Measurements from ENCODE around the gene CDK1.
A peak's percentile ranks its signal among the peaks of the same experiment; 100 is the strongest.

CDK1 gene

DNA sequence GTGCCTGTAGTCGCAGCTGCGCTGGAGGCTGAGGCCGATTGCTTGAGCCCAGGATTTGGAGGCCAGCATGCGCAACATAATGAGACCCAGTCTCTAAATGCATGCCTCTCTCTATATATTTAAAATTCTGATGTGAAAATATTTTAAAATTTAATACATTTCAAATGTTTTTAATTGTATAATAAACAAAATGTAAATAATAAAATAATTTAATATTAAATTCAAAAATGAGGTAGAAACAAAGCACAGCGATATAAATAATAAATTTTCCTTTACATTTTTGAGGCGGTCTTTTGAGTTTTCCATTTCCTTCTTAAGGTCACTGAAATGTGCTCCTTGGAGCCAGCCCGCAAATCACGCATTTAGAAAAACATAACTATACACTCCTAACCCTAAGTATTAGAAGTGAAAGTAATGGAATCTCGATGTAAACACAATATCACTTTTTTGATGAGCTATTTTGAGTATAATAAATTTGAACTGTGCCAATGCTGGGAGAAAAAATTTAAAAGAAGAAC is 523 bp upstream of the CDK1 start:
- peaks cover 19% of the 10 kb centered on the region for H3K4me1 ChIP-seq (ENCODE audit: control insufficient read depth, insufficient read depth, low read length, unreplicated experiment)
- H3K27ac ChIP-seq (ENCODE audit: low read depth, low read length), result peak overlapping the region; percentile 49
- H3K36me3 ChIP-seq (ENCODE audit: insufficient read depth, low read length), result no peaks in the 10 kb centered on the region
- H3K79me2 ChIP-seq (ENCODE audit: control insufficient read depth, insufficient read depth, low read length, unreplicated experiment), result peaks cover 44% of the 10 kb centered on the region
- H2AFZ ChIP-seq (ENCODE audit: low read length, unreplicated experiment), result peak overlapping the region; percentile 100
- H3K27me3 ChIP-seq (ENCODE audit: insufficient read depth, low read length), result no peaks in the 10 kb centered on the region
- peak overlapping the region; percentile 97 for H3K4me3 ChIP-seq (ENCODE audit: low read depth, low read length)

DNA sequence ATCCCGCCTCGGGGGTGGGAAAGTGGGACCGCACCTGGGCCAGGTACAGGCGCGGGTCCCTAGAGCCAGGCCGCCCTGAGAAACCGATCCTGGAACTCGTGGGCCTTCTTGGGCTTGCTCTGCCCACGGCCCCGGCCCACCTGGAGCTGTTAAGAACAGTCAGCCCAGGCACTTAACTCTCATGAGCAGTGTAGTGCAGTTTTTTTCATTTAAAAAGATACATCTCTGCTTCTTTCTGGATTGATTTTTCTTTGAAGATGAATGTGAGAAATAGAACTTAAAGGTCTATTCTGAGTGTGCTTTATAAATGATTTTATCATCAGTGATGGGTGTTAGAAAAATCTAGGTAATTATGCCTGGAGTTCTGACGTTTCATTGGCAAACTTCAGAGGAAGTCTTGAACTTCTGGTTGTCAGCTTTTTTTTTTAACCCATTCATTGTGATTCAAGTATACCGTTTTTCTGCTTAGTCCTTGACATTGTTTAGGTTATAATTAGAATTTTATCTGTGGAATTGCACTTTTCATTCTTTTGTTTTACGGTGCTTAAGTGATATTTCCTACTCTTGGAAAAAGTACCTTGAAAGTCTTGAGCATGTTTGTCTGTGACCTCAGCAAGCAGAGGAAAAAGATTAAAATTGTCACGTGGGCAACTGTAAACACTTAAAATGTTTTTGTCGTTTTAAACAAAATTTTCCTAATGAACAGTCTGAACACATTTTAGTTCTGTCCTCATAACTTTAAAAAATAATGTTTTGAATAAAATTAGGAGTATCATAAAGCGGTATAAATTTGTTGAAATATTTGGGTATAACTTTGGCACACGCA is 906 bp downstream of the CDK1 start:
- Histone ChIP-seq H3K79me2 (ENCODE audit: control insufficient read depth, insufficient read depth, low read length, unreplicated experiment) (peaks cover 58% of the 10 kb centered on the region), H3K27ac (ENCODE audit: low read depth, low read length) (peak overlapping the region; percentile 76), H3K36me3 (ENCODE audit: insufficient read depth, low read length) (no peaks in the 10 kb centered on the region)

GRCh38 chr10:60781661-60782060 is 3.4 kb downstream of the CDK1 start:
- peak overlapping the region; percentile 57 for H2AFZ ChIP-seq (ENCODE audit: low read length, unreplicated experiment)
- peaks cover 83% of the 10 kb centered on the region for H3K79me2 ChIP-seq (ENCODE audit: control insufficient read depth, insufficient read depth, low read length, unreplicated experiment)
- peaks cover 2% of the 10 kb centered on the region; the same call in 1 of the 2 replicates for H3K36me3 ChIP-seq (ENCODE audit: insufficient read depth, low read length)
- H3K4me1 ChIP-seq (ENCODE audit: control insufficient read depth, insufficient read depth, low read length, unreplicated experiment), result peaks cover 35% of the 10 kb centered on the region
- H3K4me3 ChIP-seq (ENCODE audit: low read depth, low read length), result peak overlapping the region; percentile 54
- H3K27me3 ChIP-seq (ENCODE audit: insufficient read depth, low read length), result no peaks in the 10 kb centered on the region
- no peak overlapping the region for H3K27ac ChIP-seq (ENCODE audit: low read depth, low read length)

More for the DNA sequence above, 906 bp downstream of the CDK1 start:
- Histone ChIP-seq H3K27me3 (ENCODE audit: insufficient read depth, low read length) (no peaks in the 10 kb centered on the region), H2AFZ (ENCODE audit: low read length, unreplicated experiment) (peak overlapping the region; percentile 40), H3K4me1 (ENCODE audit: control insufficient read depth, insufficient read depth, low read length, unreplicated experiment) (peaks cover 31% of the 10 kb centered on the region), H3K4me3 (ENCODE audit: low read depth, low read length) (peak overlapping the region; percentile 97)

- Histone ChIP-seq H3K4me3 (ENCODE audit: low read depth, low read length) (no peak overlapping the region), H3K4me1 (ENCODE audit: control insufficient read depth, insufficient read depth, low read length, unreplicated experiment) (peaks cover 35% of the 10 kb centered on the region), H2AFZ (ENCODE audit: low read length, unreplicated experiment) (no peak overlapping the region), H3K27me3 (ENCODE audit: insufficient read depth, low read length) (no peaks in the 10 kb centered on the region), H3K27ac (ENCODE audit: low read depth, low read length) (no peak overlapping the region), H3K79me2 (ENCODE audit: control insufficient read depth, insufficient read depth, low read length, unreplicated experiment) (peaks cover 98% of the 10 kb centered on the region), H3K36me3 (ENCODE audit: insufficient read depth, low read length) (peaks cover 18% of the 10 kb centered on the region)
These were observed 6.4 kb downstream of the CDK1 start for GRCh38 chr10:60784641-60785040.

DNA sequence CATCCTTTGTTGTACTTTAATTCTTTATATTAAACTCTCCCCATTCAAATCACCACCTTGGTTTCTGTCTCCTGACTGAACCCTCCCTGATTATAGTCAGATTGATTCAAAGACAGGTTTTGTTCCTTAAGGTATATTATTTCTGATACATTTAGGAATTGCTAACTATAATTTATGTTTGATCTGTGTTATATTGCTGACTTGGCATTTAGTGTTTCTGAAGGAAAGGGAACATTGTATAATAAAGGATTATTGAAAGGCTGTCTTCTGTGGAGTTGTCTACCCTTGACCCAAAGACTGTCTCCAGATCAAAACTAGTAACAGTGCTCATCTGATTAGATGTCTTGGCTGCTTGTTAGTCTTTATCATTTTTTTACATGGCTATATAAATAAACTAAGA is 10.3 kb downstream of the CDK1 start:
- peaks cover 83% of the 10 kb centered on the region for H3K79me2 ChIP-seq (ENCODE audit: control insufficient read depth, insufficient read depth, low read length, unreplicated experiment)
- no peak overlapping the region for H3K27ac ChIP-seq (ENCODE audit: low read depth, low read length)
- H3K4me1 ChIP-seq (ENCODE audit: control insufficient read depth, insufficient read depth, low read length, unreplicated experiment), result peaks cover 8% of the 10 kb centered on the region
- H2AFZ ChIP-seq (ENCODE audit: low read length, unreplicated experiment), result no peak overlapping the region
- H3K4me3 ChIP-seq (ENCODE audit: low read depth, low read length), result no peak overlapping the region
- peaks cover 26% of the 10 kb centered on the region for H3K36me3 ChIP-seq (ENCODE audit: insufficient read depth, low read length)
- no peaks in the 10 kb centered on the region for H3K27me3 ChIP-seq (ENCODE audit: insufficient read depth, low read length)

GRCh38 chr10:60789340-60789739 is 11.1 kb downstream of the CDK1 start:
- Histone ChIP-seq H3K27me3 (ENCODE audit: insufficient read depth, low read length) (no peaks in the 10 kb centered on the region), H3K27ac (ENCODE audit: low read depth, low read length) (no peak overlapping the region), H3K4me3 (ENCODE audit: low read depth, low read length) (no peak overlapping the region), H3K4me1 (ENCODE audit: control insufficient read depth, insufficient read depth, low read length, unreplicated experiment) (peaks cover 4% of the 10 kb centered on the region), H3K79me2 (ENCODE audit: control insufficient read depth, insufficient read depth, low read length, unreplicated experiment) (peaks cover 75% of the 10 kb centered on the region), H2AFZ (ENCODE audit: low read length, unreplicated experiment) (no peak overlapping the region), H3K36me3 (ENCODE audit: insufficient read depth, low read length) (peaks cover 29% of the 10 kb centered on the region)

- H3K4me1 ChIP-seq (ENCODE audit: control insufficient read depth, insufficient read depth, low read length, unreplicated experiment), result peaks cover 4% of the 10 kb centered on the region
- peaks cover 29% of the 10 kb centered on the region for H3K36me3 ChIP-seq (ENCODE audit: insufficient read depth, low read length)
- peaks cover 20% of the 10 kb centered on the region for H3K79me2 ChIP-seq (ENCODE audit: control insufficient read depth, insufficient read depth, low read length, unreplicated experiment)
- H3K27me3 ChIP-seq (ENCODE audit: insufficient read depth, low read length), result no peaks in the 10 kb centered on the region
- H3K4me3 ChIP-seq (ENCODE audit: low read depth, low read length), result no peak overlapping the region
- H2AFZ ChIP-seq (ENCODE audit: low read length, unreplicated experiment), result no peak overlapping the region
- H3K27ac ChIP-seq (ENCODE audit: low read depth, low read length), result no peak overlapping the region
These were observed 16.7 kb downstream of the CDK1 start for GRCh38 chr10:60794953-60795352.

DNA sequence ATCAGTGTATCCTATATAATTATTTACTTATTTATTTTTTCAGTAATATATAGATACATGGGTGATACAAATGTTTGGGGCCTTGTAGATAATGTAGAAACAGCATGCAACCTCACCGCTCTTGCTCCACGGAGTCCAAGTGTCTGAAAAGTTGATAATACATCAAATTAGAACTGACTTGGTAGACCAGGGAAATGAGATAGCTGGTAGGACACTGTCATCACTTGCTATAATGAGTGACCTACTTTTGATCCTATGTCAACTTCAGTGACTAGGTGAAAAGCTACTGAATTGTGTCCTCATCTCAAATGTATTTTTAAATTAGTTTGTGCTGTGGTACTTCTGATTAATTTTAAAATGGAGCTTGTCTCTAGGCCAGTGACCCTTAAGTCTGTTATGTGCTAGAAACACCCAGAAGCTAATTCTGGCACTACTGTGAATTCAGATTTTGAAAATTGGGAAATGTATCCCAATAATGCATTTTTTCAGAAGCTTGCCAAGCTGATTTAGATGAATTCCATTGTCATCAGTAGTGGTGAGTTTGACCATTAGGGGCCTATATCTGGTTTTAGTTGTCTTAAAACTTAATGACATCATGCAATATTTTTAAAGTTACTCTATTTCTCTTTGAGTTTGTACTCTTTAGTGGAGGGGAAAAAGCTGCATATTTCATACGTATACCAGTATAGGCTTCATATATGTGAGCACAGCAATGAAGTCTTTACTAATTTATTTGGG is 17.4 kb downstream of the CDK1 start:
- Histone ChIP-seq H3K27me3 (ENCODE audit: insufficient read depth, low read length) (no peaks in the 10 kb centered on the region), H3K4me1 (ENCODE audit: control insufficient read depth, insufficient read depth, low read length, unreplicated experiment) (peaks cover 4% of the 10 kb centered on the region), H3K4me3 (ENCODE audit: low read depth, low read length) (no peak overlapping the region), H3K27ac (ENCODE audit: low read depth, low read length) (no peak overlapping the region), H3K36me3 (ENCODE audit: insufficient read depth, low read length) (peaks cover 29% of the 10 kb centered on the region), H2AFZ (ENCODE audit: low read length, unreplicated experiment) (no peak overlapping the region), H3K79me2 (ENCODE audit: control insufficient read depth, insufficient read depth, low read length, unreplicated experiment) (peaks cover 13% of the 10 kb centered on the region)

DNA sequence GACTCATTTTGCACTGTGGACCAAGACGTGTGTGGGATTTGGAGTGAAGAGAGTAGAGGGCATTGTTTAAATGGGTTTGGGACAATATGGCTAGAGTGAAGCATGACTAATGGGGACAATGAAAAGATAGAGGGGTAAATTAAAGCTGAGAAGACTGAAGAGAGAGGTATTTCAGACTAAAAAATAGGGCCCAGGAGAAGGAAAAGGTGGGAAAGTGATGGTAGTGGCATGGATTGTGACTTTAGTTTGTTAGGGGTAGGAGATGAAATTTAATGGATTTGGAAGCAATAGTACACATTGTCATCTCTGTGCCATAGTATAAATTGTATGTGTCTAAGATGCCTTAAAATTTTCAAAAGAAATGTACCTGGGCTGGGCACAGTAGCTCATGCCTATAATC is 18.2 kb downstream of the CDK1 start:
- Histone ChIP-seq H3K4me3 (ENCODE audit: low read depth, low read length) (no peak overlapping the region), H3K27ac (ENCODE audit: low read depth, low read length) (no peak overlapping the region), H3K27me3 (ENCODE audit: insufficient read depth, low read length) (no peaks in the 10 kb centered on the region), H2AFZ (ENCODE audit: low read length, unreplicated experiment) (no peak overlapping the region), H3K79me2 (ENCODE audit: control insufficient read depth, insufficient read depth, low read length, unreplicated experiment) (peaks cover 8% of the 10 kb centered on the region), H3K4me1 (ENCODE audit: control insufficient read depth, insufficient read depth, low read length, unreplicated experiment) (peaks cover 4% of the 10 kb centered on the region), H3K36me3 (ENCODE audit: insufficient read depth, low read length) (peaks cover 29% of the 10 kb centered on the region)

DNA sequence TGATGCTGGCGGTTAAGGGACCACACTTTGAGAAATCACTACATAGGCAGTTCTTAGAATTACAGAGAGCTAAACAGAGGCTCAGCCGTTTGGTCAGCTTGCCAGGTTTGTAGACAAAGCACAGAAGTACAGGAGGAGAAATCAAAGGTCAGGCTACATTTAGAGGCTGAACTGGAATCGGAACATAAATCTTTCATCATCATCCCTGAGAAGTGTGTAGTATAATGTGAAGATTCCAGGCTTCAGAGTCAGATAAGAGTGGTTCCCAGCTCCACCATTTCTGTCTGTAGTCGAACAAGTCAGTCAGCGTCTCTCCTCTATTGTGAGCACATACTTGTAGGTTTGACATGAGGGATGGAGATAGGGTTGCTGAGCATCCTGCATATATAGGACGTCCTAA is 18.9 kb downstream of the CDK1 start:
- H3K27me3 ChIP-seq (ENCODE audit: insufficient read depth, low read length), result no peaks in the 10 kb centered on the region
- H3K79me2 ChIP-seq (ENCODE audit: control insufficient read depth, insufficient read depth, low read length, unreplicated experiment), result peaks cover 1% of the 10 kb centered on the region
- H3K27ac ChIP-seq (ENCODE audit: low read depth, low read length), result no peak overlapping the region
- peaks cover 29% of the 10 kb centered on the region for H3K36me3 ChIP-seq (ENCODE audit: insufficient read depth, low read length)
- H3K4me3 ChIP-seq (ENCODE audit: low read depth, low read length), result no peak overlapping the region
- no peak overlapping the region for H2AFZ ChIP-seq (ENCODE audit: low read length, unreplicated experiment)
- peaks cover 4% of the 10 kb centered on the region for H3K4me1 ChIP-seq (ENCODE audit: control insufficient read depth, insufficient read depth, low read length, unreplicated experiment)
